SIG-M5 treated with dmso at 0.1 percent for 504 hours (cell line): ENCODE results near the gene MOCOS.
"Not testable (repeated sequence)": the region's sequence is repeated elsewhere in the genome, so short reads cannot be mapped to it uniquely, and the experiment has no call there.

Source experiments
- DNase-seq: peaks from one replicate; lab custom pipeline; 2025; ENCODE audit not compliant: unreplicated experiment; lab: John Stamatoyannopoulos, UW

MOCOS gene

DNA sequence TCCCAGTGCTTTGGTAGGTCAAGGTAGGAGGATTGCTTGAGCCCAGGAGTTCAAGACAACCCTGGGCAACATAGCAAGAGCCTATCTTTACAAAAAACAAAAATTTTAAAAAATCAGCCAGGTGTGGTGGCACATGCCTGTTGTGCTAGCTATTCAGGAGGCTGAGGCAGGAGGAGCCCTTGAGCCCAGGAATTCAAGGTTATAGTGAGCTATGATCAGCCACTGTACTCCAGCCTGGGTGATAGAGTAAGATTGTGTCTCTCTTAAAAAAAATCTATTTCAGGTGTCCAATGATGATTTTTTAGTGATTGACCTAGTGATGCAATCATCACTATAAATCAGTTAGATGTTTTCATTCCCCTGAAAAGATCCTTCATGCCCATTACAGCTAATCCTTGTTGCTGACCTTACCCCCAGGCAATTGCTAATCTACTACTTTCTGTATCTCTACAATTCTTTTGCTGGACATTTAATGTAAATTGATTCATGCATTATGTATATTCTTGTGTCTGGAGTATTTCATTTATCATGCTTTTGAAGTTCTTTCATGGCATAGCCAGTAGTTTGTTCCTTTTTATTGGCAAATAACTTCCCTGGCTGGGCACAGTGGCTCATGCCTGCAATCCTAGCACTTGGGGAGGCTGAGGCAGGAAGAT lies 10.3 kb downstream of the MOCOS start:
- no peak for DNase-seq

DNA sequence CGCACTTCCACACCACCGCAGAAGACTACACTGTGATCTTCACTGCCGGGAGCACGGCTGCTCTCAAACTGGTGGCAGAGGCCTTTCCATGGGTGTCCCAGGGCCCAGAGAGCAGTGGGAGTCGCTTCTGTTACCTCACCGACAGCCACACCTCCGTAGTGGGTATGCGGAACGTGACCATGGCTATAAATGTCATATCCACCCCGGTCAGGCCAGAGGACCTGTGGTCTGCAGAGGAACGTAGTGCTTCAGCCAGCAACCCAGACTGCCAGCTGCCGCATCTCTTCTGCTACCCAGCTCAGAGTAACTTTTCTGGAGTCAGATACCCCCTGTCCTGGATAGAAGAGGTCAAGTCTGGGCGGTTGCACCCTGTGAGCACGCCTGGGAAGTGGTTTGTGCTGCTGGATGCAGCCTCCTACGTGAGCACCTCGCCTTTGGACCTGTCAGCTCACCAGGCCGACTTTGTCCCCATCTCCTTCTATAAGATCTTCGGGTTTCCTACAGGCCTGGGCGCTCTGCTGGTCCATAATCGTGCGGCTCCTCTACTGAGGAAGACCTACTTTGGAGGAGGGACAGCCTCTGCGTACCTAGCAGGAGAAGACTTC lies 12.5 kb downstream of the MOCOS start:
- no peak for DNase-seq

DNA sequence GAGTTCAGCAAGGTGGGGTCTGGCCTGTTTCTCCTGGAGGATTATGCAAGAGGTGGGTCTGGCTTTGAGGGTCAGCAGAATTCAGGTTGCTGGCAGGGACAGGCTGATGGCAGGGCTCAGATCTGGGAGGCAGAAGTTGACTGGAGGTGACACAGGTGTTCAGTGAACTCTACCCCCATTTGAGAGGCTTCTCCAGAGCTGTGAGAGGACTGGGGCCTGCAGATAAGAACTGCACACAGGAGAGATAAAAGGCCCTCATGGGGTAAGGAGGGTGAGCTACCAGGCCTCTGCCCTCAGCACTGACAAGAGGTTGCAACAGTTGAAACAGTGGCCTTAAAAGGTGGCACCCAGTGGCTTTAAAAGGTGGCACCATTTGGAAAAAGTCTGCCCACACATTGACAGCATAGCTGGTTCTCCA lies 13.1 kb downstream of the MOCOS start:
- no peak for DNase-seq

DNA sequence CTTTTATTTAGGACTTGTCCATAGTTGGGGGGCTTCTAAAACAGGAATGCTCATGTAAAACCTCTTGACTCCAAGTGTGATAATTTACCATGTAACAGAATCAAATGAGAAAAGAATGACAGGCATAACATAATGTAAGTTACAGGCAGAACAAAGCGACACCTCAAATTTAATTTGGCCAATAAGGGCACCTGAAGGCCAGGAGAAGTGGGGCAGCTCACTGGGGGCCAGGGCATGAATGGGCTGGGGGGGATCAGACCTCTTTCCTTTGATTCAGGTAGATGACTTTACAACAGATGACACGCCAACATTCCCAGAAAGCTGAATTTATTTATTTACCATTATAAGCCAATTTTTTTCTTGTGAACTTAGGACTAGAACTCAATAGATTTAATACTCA lies 14.5 kb downstream of the MOCOS start:
- no peak for DNase-seq

DNA sequence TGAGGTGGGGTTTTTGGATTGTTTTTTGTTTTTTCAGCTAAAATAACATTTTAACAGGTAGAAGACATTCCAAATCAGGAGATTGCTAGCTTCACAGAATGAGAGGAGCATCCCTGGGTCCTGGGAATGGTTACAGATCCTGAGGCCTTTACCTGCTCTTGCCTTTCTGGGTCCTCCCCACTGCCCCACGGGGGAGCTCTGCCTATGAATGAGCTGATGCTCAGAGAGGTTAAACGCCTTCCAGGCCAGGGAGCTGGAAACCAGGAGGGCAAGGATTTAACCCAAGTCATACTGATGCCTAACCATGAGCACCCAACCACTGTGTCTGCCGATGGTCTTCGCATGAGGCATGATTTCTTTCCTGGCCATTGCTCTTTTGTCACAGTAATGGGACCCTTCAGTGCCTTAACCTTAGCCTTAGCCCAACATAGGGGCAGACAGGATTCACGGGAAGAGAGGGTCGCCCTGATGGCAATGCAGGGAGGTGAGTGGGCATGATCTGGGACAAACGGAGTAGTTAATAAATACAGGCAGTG lies 16.1 kb downstream of the MOCOS start:
- DNase-seq, result no peak

DNA sequence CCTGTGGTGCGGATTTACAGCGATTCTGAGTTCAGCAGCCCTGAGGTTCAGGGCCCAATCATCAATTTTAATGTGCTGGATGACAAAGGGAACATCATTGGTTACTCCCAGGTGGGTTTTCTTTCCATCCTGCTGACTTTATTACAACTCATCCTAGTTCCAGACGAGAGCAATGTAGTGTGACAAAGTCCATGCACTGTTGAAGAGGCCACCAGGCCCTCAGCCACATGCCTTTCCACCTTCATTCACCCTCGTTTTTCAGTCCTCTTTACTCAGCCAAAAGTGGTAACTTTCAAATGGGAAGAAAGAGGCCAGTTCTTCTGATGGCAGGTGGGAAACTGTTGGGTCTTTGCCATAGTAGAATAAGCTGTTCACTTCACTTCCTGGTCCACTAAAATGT lies 17.9 kb downstream of the MOCOS start:
- no peak for DNase-seq

DNA sequence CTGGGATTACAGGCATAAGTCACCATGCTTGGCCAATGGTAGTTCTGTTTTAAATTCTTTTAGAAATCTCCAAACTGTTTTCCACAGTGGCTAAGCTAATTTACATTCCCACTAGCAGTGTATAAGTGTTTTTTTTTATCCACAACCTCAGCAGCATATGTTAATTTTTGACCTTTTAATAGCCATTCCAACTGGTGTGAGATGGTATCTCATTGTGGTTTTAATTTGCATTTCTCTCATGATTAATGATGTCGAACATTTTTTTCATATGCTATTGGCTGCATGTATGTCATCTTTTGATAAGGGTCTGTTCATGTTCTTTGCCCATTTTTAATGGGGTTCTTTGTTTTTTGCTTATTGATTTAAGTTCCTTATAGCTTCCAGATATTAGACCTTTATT lies 20.0 kb downstream of the MOCOS start:
- no peak for DNase-seq

DNA sequence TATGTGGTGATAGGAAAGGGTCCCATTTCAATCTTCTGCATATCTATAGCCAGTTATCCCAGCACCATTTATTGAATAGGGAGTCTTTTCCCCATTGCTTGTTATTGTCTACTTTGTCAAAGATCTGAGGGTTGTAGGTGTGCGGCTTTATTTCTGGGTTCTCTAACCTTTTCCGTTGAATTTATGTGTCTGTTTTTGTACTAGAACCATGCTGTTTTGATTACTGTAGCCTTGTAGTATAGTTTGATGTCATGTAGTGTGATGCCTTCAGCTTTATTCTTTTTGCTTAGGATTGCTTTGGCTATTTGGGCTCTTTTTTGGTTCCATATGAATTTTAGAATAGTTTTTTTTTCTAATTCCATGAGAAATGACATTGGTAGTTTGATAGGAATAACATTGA lies 20.7 kb downstream of the MOCOS start:
- not testable (repeated sequence) for DNase-seq

DNA sequence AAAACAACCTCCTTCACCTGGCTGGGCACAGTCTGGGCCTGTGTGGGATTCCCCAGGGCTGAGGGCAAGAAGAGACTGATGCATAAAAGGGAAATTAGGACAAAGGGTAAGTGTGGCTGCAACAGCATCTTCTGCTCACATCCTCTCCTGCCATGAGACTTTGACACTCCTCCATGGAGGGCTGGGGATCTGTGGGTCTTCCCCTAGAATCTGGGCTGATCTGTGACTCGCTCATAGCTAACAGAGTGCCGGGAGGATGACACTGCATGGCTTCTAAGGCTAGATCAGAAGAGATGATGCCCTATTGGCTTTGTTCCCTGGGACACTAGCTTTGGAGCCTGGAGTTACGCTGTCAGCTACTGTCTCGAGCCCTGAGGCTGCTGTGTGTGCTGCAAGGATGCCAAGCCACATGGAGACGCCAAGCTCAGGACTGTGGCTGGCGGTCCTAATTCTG lies 24.3 kb downstream of the MOCOS start:
- no peak for DNase-seq

DNA sequence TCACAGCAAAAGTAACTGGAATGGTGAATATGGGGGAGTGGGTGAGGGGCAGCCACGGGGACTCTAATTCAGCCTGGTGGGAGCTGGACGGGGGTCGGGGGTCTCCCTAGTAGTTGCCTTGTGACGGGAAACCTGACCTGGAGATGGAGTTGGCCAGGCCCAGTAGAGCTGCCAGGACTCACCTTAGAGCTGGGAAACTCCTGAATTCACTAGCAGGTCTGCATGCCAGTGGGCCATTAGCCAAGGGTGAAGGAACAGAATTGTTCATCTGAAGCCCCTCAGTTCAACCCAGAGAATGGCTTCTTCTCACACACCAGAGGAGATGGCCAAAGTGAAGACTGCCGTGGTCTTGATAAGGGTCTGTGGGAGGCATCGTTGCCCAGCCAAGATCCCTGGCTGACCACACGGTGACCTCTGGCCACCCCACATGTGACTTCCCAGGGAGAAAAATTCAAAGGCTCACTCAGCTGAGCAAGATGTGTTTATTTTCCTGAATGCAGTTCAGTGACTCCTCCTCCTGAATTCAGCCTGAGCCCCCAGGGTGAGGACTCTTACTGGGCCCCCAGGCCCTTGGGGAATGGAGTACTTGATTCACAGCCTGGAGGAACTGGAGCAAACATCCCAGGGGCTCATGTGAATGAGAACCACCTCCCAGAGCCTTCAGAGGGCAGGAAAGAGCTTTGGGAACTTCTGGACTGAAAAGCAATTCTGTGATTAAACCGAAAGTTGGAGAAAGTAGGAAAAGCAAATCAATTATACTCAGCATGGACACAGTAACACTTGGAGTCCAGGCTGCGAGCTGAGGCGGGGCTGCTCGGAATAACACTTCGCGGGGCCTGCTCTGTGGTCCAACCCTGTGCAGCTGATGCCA lies 25.2 kb downstream of the MOCOS start:
- DNase-seq, result no peak

DNA sequence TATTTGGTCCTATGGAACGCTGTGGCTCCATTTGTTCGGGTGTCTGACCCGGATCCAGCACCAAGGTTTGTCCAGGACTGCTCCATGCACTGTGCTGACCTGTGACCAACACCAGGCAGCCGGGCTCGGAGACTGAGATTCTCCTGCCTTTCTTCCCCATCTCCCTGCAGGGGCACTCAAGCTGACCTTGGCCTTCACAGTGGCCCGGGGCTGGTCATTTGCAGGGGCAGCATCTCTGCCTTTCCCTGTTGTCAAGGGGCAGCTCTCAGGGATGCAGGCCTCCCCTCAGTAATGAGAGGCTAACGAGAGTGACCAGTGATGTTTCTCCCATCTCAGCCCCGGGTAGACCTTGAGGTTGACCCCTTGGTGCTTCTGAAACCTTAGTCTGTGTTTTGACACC lies 27.5 kb downstream of the MOCOS start:
- DNase-seq, result no peak

DNA sequence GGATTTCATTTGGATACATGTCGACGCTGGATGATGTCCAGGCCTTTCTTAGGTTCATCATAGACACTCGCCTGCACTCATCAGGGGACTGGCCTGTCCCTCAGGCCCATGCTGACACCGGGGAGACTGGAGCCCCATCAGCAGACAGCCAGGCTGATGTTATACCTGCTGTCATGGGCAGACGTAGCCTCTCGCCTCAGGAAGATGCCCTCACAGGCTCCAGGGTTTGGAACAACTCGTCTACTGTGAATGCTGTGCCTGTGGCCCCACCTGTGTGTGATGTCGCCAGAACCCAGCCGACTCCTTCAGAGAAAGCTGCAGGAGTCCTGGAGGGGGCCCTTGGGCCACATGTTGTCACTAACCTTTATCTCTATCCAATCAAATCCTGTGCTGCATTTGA lies 28.3 kb downstream of the MOCOS start:
- DNase-seq, result no peak

DNA sequence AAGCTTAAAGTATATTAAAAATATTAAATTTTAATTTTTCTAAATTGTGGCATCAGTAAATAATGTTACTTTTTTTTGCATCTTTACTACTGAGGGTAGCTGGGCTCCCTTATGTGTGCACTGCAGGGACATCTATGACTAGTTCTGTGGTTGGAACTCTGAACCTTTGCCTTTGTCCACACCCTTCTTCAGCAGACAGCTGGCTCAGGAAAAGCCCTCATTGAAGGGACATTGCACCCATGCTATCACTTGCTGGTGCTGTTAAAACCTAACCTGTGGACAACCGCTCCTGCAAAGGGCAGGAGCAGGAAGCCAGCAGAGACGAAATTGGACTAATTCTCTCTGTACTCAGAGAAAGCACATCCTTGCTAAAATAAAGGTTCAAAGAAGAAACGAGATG lies 30.1 kb downstream of the MOCOS start:
- DNase-seq, result no peak

DNA sequence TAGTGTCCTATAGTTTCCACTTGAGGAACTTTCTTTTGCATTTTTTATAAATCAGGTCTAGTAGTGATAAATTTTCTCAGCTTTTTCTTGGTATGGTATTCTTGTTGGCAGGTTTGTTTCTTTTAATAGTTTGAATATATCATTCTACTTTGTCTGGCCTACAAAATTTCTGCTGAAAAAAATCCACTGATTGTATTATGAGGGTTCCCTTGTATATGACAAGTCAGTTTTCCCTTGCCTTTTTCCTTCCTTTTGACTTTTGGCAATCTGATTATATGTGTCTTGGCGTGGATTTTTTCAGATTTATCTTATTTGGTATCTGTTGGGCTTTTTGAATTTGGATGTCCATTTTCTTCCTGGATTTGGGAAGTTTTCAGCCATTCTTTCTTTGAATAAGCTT lies 41.9 kb downstream of the MOCOS start:
- no peak for DNase-seq

DNA sequence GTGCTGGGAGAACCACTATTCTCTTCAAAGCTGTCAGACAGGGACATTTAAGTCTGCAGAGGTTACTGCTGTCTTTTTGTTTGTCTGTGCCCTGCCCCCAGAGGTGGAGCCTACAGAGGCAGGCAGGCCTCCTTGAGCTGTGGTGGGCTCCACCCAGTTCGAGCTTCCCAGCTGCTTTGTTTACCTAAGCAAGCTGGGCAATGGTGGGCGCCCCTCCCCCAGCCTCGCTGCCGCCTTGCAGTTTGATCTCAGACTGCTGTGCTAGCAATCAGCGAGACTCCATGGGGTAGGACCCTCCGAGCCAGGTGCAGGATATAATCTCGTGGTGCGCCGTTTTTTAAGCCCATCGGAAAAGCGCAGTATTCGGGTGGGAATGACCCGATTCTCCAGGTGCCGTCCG lies 53.2 kb downstream of the MOCOS start:
- not testable (repeated sequence) for DNase-seq

DNA sequence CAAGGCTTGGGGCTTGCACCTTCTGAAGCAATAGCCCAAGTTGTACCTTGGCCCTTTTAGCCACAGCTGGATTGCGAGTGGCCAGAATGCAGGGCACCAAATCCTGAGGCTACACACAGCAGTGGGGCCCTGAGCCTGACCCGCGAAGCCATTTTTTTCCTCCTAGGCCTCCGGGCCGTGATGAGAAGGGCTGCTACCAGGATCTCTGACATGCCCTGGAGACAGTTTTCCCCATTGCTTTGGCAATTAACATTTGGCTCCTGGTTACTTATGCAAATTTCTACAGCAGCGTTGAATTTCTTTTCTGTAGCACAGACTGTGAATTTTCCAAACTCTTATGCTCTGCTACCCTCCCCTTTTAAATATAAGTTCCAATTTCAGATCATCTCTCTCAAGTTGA lies 54.5 kb downstream of the MOCOS start:
- DNase-seq, result no peak

DNA sequence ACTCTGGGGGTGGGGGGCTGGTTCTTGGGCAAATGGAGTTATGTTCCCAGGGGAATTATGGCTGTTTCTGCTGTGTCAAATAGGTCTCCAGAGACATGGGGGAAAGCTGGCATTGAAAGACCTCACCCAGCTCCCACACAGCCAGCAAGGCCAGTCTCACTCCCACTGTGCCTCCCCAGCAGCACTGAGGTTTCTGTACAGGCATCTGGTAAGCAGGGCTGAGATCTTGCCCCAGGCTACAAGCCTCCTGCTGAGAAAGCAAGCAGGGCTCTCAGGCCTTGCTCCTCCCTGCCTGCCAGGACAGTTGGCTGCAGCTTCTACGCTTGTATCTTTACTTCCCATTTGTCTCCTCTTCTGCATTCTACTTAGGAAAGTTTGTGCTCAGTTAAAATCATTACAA lies 59.7 kb downstream of the MOCOS start:
- DNase-seq, result no peak

DNA sequence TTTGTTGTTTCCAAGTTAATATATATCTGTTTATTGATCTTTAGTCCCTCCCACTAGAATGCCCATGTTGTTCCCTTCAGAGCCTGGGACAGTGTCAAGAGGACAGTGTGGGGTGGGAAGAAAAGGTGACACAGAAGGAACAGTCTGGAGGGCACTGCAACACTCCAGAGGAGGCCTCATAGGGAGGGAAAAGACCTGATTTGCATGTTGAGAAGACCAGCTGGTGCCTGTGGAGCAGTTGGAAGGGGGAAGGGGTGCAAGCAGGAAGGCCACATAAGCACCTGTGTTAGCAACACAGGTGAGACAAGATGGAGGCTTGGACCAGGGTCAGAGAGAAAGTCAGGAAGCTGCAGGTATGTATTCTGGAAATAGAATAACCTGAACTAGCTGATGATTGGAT lies 62.1 kb downstream of the MOCOS start:
- DNase-seq, result no peak

DNA sequence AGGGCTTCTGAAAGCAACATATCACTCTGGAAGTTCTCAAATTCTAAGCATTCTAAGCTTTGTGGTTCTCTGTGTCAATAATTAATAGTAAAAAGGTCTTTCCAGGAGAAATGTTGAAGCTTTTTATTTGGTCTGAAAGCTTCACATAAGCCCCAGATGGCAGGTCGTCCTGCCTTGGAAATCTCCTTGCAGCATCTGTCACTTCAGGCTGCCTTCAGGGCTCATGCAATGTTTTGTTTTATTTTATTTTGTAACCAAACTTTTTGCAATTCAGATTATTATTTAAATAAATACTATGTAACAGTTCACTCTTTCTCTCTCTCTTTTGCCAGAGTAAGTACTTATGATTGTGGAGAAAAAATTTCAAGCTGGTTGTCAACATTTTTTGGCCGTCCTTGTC lies 63.5 kb downstream of the MOCOS start:
- DNase-seq, result no peak

DNA sequence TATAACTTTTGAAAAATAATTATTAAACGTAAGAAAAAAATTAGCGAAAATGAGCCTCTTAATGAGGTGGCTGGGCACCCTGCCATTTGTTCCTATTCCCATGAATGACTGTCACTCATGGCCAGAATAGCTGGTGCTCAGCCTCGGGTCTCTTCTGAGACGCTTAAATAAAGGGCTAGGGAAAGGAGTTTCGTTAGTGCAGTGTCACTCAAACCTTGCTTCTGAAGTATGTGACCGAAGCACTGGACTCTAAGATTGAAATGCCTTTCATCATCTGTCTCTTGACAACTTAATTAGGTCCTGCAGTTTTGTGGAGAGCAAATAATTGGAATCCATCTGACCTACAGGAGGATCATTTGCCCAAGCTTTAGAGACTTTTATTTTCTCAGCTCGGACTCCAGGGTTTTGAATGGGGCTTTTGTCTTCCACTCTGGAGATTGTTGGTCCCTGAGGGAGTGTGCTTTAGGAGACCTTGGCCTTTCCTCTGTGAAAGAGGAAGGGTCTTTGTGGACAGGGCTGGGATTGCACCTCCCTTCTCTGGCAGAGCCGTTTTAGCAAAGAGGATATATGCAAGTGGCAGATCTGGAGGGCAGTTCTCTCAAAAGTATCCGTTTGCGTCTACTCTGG lies 67.9 kb downstream of the MOCOS start:
- no peak for DNase-seq

DNA sequence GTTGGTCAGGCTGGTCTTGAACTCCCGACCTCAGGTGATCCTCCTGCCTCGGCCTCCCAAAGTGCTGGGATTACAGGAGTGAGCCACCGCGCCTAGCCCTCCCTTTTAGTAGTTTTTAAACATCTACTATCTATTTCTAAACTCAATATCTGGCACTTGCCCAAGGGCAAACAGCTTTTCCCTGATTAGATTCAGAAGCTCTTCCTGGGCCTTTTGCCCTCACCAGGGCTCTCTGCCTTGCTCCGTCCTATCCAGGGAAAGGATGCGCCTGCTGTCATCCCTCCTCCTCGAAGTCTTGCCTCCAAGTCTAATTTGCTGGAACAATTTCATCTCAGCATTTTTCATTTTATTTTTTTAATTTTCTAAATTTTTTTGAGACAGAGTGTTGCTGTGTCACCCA lies 68.8 kb downstream of the MOCOS start:
- DNase-seq, result no peak
